HG02973 (cell line): ENCODE results near the gene ZNF283.
"Not testable (repeated sequence)": the region's sequence is repeated elsewhere in the genome, so short reads cannot be mapped to it uniquely, and the experiment has no call there.

ENCODE experiments used
- ATAC-seq: cut with Tn5 transposase; IDR thresholded peaks from one replicate; pipeline ENCODE4 v1.9.1; 2021; ENCODE audit warnings: moderate library complexity; ENCODE audit not compliant: unreplicated experiment

ZNF283 gene

GRCh38 chr19:43847884-43848283 lies 20.8 kb downstream of the ZNF283 start:
- ATAC-seq = no peak

GRCh38 chr19:43848821-43849220 lies 21.7 kb downstream of the ZNF283 start:
- ATAC-seq = no peak

GRCh38 chr19:43858174-43858573 lies 31.1 kb downstream of the ZNF283 start:
- no peak for ATAC-seq

GRCh38 chr19:43866923-43867322 lies 39.8 kb downstream of the ZNF283 start:
- ATAC-seq = not testable (repeated sequence)

- ATAC-seq = no peak
Observed at GRCh38 chr19:43872547-43873336, 45.6 kb downstream of the ZNF283 start.

GRCh38 chr19:43880483-43880882 lies 53.4 kb downstream of the ZNF283 start:
- ATAC-seq = no peak

- no peak for ATAC-seq
Observed at GRCh38 chr19:43883864-43884263, 56.7 kb downstream of the ZNF283 start, which contains the start of gene ZNF404. Gene ZNF404, minus strand, starts transcription at chr19:43883964.

GRCh38 chr19:43895727-43896308 lies 68.7 kb downstream of the ZNF283 start:
- no peak for ATAC-seq
